CD4-positive, alpha-beta T cell treated with Interleukin-6 for 4 hours (primary cell): ENCODE results near the gene HAUS3.
"Not testable (repeated sequence)": the region's sequence is repeated elsewhere in the genome, so short reads cannot be mapped to it uniquely, and the experiment has no call there.

Experiments used
- DNase-seq: peaks from one replicate; pipeline ENCODE4 v3.0.0-alpha.2; 2020; ENCODE audit warnings: mixed read lengths

Gene HAUS3

DNA sequence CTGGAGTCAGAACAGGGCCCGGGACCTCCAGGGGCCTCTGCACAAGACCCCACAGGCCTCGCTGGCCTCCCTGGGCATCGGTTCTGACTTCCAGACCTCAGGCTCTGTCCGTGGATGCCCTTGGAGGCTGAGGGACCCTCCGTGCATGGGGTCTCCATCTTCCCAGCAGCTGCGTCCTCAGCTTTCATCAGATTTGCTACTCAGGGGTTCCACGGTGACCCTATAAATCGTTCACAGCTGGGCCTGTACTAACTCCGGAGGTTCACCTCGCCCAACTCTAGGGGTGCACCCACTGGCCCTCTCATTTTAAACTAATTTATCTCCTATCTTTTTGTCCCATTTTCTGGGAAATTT is 33.1 kb upstream of the HAUS3 start:
- DNase-seq, result not testable (repeated sequence)

DNA sequence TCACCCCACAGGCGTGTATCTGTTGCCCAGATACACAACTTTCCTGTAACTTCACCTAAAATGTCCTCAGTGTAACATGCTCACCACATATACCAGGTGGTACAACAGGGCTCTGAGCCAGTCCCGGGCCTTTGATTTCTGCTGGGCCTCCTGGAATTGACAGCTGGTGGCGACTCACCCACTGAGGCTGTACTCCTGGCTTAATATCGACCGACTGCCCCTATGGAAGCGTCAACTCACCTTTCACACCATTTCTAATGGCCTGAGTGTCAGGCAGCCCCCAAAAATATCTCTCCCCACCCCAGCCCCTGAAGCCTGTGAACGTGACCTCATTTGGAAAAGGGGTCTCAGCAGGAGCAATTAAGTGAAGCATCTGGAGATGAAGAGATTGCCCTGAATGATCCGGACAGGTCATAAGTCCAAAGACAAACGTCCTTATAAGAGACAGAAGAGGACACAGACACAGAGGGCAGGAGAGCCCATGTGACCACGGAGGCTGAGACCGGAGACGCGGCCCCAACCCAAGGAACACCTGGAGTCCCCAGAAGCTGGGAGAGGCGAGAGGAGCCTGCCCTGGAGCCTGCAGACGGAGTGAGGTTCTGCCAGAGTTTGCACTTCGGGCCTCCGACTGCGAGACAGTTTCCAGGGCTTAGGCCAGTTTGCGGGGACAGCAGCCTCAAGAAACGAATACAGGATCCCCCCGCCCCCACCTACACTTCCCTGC is 32.6 kb upstream of the HAUS3 start:
- no peak for DNase-seq

DNA sequence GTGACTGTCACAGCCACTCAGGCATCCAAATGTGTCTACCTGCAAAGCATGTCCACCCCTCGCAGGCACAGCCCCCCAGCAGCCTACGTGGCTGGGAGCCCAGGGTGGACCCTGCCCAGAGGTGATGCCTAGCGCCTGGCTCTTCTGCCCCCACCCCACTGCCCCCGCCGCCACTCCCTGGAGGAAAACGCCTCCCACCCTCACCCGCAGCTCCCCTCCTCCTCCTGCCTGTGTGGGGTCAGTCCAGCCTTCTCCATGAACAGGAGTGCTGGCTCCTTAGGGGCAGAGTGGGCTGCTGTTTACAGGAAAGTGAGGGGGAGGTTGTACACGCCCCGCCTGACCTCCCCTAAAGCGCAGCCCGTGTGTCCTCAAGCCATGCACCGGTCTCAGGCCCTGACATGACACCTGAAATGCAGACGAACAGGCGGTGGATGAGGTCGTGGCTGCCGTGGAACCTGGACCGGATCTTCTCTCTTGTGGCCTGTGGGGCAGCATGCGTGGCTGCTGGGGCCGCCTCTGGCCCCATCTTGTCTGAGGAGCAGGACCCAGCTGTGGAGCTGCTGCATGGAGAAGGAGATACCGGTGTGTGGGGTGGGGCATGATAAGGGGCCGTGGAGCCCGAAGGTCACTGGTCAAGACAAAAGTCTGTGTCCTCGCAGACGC is 31.9 kb upstream of the HAUS3 start:
- no peak for DNase-seq

DNA sequence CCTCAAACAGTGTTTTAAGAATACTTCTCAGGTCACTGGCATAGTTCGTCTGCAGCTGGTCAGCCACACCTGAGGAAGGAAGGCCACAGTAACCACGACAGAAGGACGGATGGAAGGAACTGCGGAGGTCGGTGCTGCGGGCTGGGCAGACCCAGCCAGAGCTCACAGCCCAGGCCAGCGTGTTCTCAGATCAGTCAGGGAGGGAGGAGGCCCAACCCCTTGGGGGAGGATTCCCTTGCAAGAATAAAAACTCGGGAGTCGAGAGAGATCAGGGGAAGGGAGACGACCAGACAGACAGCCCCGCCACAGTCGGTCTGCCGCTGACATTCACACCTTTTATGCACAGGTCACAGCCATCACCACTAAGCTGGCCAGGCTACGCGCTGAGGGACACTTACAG is 31.3 kb upstream of the HAUS3 start:
- DNase-seq, result no peak

DNA sequence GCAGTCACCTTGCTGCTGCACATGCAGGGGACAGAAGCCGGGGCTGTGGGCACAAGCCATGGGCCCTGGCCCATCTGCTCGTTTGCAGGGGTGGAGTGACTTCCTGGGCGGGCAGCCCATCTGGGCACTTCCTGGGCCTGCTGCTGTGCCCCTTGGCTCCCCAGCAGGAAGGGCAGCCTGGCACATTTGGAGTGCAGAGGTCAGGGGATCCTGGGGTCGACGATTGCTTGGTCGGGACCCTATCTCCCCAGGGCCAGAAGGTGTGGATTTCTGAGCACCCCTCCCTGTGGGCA is 30.9 kb upstream of the HAUS3 start:
- no peak for DNase-seq

DNA sequence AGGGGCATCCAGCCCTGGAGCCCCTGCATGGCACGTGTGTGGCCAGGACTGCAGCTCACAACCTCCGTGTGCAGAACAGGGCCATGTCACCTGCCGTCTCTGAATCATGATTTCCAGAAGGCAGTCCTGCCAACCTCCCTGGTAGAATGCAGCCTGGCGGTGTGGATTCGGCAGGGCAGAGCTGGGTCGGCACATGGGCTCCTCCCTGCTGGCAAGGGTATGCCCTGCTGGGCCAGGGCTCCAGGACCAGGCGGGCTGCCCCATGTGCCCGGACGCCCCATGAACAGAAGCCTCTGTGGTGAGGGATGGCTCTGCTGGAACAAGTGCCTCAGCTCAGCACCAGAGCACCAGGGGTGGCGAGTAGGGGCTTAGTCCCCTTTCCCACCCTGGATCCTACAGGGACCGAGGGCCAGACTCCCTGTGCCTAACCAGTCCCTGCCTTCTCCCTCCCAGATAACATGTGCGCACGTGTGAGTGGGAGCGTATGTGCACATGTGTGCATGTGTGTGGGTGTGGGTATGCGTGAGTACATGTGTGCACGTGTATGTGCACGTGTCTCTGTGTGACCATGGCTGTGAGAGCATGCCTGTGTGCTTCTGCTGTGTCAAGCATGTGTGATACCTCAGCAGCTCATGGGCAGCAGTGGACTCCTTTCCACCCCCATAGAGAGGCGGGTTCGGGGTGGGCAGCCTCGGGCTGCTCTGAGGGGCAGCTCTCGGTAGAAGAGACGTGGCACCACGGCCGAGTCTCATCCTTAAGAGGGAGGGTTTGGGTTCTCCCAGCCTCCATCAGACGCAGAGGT is 30.3 kb upstream of the HAUS3 start:
- no peak for DNase-seq

DNA sequence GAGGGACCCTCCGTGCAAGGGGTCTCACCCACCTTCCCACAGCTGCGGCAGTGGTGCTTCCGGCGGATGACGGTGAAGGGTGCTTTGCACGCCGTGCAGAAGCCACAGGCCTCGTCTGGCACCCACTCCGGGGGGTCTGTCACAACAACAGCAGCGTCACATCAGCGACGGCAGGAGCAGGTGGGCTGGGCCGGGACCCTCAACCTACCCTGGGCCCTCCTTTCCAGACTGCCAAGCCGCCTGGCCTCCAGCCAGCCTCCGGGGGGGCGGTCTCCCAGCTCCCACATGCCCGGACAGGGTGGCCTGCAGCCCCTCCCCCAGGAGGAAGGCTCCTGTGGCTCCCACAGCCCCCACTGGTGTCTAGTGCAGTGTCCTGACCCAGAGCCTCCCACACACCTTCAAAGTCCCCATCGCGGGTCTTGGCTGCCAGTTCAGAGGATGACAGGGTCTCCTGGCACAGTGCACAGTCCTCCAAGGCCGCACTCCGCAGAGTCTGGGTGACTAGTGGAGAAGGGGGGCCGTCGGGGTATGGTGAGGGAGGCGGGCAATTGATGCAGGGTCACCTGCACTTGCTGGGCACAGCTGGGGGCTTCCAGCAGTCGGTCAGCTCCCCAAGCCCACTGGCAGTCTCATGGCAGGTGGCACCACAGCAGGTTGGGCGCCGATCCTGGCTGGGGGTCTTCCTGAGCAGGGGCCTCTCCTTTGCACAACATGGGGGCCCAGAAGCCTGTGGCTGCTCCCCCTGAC is 29.5 kb upstream of the HAUS3 start:
- DNase-seq, result no peak

DNA sequence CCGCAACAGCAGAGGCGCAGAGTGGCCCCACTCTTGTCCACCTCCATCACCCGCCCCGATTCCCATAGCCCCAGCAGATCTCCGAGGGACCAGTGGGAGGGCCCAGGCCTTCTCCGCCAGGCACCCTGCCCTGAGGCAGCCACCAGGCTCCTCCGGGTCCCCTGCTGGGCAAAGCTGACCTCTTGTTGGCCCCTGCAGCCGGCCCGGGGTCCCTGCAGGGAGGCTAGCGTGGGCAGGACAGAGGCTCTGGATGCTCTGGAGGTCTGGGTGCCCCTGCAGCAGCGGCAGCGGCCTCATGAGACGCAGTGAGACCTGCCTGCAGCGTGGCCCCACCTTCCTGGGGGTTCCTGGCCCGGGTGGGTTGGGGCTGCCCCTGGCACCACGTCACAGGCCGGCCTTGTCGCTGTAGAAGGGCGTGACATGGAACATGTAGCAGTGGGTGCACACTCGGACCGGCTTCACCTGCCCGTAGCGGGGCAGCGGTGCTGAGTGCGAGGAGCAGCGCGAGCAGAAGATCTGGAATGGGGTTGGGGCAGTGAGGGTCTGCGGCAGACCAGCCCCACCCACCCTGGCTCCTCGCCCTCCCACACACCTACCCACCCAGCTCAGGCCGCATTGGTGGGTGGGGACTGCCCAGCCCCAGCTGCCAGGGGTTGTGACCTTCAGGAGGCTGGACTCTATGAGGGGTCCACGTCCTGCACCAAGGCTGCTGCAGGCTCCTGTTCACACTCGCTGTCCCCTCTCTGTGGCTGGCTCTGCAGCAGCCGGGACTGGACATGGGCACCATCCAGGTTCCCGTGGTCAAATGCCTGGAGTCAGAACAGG is 28.6 kb upstream of the HAUS3 start:
- no peak for DNase-seq

DNA sequence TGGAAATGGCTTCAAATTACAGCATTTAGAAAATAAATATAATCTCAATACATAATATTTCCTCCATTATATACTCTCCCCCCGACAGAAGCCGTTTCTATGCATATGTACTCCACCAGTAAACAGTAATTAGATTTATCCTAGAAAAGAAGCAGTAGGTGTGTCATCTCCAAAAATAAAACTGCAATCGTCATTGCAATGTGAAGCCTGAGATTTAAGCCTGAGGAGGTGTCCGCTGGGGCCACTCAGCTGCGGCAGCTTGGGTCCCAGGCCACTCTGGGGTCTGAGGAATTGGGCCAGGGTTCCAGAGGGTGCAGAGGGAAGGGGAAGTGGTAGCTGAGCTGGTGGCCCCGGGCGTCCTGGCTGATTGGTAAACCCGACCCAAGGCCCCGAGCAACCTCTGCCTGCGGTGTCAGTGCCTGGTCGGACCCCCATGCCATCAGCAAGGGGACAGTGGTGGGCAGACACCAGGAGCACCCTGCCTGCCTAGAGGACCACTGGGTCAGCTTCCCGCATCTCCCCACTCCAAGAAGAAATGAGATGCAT is 27.8 kb upstream of the HAUS3 start:
- DNase-seq, result no peak

DNA sequence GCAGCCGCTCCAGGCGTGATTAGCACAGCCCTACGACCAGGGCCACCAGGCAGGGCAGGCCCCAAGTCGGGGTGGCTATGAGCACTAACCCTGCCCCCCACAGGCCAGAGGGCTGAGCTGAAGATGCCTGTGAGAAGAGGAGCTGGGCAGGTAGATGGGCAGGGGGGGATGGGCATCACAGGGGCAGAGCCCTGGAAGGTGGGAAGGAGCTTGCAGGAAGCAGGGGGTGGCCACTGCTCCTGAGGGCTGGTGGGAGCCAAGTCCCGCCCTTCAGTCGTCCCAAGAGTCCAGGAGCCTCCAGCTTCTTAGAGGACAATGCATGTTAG is 27.2 kb upstream of the HAUS3 start:
- no peak for DNase-seq

DNA sequence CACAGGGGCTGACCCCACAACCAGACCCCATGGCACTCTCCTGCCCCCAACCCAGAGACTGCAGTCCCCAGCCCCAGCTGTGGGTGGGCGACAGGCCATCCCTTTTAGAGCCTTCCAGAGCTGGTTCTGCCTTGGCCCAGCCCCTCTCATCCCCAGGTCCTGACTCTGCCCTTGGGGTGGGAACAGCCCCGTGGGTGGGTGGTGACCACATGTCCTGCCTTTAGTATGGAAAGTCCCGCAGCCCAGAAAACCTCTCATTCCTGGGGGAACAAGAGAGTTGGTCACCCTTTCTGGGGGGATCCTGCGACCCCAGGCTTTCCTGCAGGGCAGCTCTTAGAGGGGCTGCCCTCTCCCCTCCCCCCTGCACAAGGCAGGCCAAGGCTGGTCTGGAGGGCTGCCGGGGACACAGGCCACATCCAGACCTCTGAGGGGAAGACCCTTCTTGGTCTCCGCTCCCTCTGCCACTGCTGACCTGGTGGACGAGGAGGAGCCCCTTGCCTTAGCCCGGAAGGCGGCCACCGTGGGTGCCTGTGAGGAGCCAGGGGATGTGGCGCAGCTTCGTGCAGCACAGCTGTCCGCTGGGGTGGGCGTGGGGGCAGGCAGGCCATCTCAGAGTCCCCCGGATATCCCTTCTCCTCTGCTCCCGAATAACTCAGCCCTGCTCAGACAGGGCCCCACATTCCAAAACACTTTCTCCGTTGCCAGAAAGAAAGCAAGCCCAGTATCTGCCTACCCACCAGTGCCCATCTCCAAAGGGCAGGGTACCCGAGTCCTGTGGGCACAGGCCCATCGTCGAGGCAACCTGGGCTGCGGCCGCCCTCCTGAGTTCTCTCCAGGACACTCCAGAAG is 26.7 kb upstream of the HAUS3 start:
- DNase-seq, result no peak

DNA sequence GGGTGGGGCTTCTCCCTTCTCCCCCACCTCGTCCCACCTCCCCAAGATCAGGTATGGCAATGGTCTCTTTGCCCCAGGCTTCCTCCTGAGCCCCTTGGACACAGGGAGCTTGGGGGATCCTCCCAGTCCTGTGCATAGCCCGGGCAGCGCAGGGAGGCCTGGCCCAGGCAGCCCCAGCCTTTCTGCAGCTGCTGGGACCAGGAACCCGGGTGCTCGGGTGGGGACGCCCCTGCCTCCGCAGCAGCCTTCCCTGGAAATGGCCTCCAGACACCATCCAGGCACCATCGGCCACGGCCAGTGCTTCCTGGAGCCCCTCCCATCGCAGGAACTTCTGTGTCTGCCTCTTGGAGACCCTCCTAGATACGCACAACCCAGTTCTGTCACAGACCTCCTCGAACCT is 25.9 kb upstream of the HAUS3 start:
- no peak for DNase-seq

DNA sequence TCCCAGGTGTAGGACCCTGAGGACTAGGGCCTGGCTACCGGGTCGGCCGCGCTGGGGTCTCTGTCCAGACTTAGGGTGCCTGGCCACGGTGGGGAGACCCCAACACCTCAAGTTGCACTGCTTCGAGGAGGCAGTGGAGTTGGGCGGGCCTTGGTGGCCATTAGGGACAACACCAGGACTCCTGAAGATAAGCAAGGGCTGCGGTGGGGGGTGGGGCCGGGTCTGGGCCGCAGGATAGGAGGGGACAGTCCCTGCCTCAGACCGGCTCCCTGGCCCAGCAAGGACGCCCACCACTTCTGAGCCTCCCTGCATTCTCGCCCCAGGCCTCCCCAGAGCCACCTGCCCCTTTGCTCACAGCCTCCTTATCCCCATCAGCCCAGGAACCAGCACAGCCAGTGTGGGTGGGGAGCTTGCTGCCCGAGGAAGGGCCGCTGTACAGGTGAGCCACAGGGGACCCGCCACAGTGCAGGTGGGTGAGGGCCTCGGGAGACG is 25.4 kb upstream of the HAUS3 start:
- no peak for DNase-seq

DNA sequence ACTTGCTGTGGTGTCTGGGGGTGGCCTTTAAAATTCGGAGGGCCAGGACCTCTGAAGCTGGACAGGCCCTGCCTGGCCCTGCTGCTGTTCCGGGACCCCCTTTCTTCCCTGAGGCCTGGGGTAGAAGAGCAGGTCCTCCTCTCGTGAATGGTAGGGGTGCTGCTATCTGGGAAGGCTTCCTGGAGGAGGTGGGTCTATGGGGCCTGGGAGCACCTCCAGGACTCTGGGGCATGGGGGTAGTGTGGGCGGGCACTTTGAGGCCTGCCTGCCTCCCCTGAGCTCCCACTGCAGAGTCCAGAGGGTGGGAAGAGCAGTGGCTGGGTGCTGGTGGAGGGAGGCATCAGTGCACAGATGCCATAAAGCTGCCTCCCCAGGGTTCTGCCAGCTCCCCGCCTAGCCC is 24.9 kb upstream of the HAUS3 start:
- no peak for DNase-seq

DNA sequence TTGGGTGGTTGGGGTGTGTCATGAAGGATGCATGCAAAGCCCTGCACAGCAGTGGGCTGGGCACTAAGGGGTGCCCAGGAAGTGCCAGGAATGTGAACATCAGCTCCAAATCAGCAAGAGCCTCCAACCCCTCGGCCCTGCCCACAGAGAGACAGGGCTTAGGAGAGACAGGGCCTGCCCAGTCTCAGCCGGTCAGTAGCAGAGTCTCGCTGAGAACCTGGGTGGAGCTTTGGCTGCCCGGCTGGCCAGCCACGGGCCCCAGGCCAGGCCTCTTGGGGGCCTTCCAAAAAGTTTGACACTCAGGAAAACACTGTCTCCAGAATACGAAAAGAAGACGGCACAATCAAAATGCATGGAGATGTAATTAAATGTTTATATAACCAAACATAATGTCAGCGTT is 24.3 kb upstream of the HAUS3 start:
- no peak for DNase-seq

DNA sequence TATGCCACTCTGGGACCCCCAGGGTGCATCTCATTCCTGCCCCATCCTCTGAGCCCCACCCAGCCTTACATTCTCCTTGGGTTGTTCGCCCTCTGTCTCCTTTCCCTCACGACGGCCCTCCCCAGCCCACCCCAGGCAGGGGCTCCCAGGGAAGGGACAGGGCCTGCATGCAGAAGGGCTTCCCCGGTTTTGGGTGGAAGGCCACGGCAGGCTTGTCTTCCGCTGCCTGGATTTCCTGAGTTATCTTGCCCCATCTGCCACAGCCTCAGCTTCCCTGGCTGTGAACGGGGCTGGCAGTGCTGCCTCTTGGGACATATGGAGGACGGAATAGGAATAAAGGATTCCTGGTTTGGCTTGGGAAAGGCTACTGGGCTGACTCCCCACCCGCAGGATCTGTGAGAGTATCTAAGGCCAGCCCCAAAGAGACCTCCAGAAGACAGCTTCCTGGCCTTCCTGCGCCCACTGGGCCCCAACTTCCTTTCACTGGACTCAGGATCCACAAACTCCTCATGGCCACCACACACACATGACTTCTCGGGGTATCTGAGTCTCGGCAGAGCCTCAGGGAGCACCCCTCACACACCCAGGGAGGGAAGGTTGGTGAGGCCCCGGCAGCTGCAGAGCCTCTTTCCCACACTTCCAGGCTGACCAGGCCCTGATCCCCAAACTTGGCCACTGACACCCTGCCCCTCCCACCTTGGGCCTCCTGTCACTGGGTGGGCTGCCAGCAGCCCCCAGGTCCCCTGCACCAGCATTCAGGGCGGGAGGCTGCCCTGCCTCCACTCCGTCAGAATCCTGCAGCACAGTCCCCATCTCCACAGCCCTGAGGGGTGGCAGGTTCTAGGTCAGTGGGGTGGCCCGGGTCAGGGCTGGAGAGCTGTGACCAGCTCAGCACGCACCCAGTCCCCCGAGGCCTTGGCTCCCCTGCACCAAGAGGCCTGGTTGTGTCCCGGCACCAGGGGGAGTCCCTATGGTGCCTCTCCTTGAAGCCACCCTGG is 23.5 kb upstream of the HAUS3 start:
- no peak for DNase-seq

DNA sequence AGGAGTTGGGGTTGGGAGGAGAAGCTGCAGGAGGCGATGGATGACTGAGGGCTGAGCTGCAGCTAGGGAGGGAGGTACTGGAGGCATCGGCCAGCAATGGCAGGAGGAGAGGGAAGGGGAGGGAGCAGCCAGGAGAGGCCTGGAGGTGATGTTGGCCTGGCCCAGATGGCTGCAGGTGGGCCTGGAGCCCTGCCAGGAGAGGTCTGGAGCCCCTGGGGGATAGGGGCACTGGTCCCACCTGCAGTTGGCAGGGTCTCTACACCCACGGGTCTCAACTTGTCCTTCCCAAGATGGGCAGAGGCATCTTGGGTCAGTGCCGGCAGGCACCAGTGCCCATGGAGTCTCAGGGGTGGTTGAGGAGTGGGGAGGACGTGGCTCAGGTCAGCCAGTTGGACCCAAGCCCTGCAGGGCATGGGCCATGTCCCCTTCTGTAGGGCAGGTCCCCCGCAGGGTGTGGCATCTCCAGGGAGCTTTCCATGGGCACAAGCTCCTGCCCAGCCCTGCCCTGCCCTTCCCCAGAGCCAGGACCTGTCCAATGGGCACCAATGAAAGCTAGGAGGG is 22.6 kb upstream of the HAUS3 start:
- DNase-seq, result no peak

DNA sequence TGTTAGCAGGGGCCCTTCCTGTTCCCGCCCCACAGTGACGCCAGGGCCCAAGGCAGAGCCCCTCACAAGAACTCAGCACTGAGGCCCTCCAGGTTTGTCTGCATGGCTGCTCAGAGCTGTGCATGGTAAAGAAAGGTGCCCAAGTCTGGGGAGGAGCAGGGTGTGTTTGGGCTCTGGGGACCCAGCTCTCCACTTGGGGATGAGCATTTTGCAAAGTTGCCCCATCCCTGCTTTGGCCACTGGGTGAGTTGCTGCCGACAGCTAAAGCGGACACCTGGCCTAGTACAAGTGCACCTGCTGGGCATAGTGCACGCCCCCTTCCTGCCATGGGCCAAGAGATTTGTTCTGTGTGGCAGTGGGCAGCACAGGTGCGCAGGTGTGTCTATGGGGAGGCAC is 22.0 kb upstream of the HAUS3 start:
- DNase-seq, result no peak

DNA sequence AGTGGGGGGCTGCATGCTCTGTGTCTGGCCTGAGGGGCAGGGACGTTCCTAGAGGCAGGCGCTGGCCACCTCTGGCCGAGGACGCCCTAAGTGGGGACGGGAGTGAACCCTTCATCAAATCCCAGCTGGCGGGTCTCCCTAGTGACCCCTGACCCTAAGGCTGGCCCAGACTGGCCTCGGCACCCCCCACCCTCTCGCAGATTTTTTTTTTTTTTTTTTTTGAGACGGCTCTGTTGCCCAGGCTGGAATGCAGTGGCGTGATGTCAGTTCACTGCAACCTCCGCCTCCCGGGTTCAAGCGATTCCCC is 21.0 kb upstream of the HAUS3 start:
- no peak for DNase-seq
